Measurements from ENCODE around the gene ABHD2.

GRCh38 chr15:89192136-89192535, 103.9 kb downstream of the ABHD2 start:
- TF ChIP-seq CTCF (IDR thresholded peaks at IDR 0.05), result no peak
- TF ChIP-seq POLR2A (IDR thresholded peaks at IDR 0.05), result no peak
